Activated CD4-positive, CD25-positive, alpha-beta regulatory T cell treated with anti-CD3 and anti-CD28 coated beads, Interleukin-2, amount 50 U/mL, for 24 hours (primary cell): Measurements from ENCODE around the gene SCLY.

ENCODE experiments used
- ATAC-seq, 2 donors: fragments of 150-1000 bp; cut with Tn5 transposase; one replicate each; pipeline ENCODE4 v1.10.0; 2021; ENCODE audit warnings: mild to moderate bottlenecking in 1 of 2, moderate library complexity in 1 of 2

SCLY gene

DNA sequence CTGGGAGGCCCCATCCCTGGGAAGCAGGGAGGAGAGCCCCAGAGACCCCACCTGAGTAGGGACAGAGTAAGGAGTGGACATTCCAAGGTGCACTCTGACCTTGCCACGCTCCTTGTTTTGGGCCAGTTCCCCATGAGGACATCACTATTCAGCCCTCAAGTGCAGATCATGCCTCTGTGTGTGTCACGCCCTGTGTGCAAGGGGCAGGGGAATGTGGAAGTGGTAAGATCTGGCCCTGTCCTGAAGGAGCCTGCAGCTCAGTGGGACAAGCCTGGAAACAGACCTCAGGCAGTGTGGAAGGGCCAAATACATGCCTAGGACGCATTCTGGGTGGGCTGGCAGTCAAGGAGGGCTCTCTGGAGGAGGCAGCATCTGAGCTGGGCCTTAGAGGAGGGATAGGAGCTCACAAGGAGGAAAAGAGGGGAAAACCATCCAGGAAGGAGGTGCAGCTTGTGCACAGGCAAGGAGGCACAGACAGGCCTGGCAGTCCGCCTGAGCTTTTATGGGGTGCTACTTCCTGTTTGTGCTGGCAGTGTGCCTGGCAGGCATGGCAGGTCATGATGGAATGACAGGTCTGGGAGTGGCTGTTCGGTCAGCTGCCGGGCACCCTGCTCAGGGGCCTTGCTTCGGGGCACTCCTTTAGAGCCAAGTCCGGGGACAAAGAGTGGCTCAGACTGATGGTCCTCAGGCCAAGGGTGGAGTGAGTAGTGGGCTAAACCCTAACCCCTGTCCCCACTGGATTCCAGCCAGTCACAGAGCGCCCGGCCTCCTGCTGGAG lies 80.9 kb downstream of the SCLY start:
- no peak for ATAC-seq

DNA sequence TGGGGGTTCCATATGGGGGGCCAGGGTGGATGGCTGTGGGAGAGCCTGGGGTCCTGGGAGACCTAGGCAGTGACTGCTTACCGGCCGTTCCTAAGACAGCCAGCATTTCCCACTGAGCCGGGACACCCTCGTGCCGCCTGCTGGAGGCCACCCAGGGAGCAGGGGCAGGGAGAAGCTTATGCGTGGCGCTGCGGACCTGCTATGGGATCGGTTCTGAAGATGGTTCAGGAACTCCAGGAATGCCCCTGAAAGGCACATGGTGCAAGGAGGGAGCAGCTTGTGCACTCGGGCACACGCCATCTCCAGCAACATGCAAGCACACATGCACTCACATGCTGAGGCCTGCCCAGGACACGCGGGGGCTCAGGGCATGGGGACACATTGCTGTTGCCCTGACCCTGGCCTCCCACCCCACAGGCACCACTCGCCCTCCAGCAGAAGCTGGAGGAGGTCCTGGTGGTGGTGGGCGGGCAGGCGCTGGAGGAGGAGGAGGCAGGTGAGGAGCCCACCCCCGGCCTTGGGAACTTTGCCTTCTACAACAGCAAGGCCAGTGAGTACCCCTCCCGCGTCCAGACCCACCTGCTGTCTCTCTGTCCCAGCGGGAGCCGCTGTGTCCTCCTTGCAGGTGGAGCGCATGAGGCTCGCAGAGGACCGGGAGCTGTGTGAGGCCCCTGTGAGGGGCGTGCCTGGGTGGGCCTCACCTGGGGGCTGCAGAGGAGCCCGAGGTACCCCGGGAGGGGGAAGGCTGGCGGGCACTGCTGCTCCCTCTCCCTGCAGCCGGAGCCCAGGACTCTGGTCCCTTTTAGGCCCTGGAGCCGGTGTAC lies 81.8 kb downstream of the SCLY start:
- ATAC-seq, result no peak

DNA sequence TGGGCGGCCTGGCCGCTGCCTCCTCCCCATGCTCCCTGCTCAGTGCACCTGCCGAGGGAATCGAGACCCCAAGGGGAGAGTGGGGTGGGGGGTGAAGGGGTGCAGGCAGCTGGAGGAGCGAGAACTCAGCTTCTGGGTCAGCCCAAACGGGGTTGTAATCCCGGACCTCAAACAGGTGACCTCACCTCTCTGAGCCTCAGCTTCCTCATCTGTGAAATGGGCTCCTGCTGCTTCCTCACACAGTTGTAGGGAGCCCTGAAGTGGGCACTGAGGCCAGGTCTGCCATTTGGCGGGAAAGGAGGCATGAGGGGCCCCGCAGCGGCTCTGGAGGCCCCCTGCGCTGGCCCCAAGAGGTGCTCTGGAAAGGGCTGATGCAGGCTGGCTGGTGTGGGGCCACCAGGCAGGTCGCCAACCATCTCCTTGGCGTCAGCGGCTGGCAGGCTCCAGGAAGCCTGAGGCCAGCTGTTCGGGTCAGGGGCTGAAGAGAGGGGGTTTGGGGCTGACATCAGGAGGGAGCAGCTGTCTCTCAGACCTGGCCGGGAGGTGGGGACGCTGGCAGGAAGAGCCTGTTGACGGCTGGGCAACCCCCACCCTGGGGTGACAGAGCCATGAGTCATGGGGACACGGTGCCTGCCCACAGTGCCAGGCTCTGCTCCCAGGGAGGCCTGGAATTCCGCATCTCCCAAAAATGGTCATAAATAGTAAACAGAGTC lies 82.6 kb downstream of the SCLY start:
- no peak for ATAC-seq

DNA sequence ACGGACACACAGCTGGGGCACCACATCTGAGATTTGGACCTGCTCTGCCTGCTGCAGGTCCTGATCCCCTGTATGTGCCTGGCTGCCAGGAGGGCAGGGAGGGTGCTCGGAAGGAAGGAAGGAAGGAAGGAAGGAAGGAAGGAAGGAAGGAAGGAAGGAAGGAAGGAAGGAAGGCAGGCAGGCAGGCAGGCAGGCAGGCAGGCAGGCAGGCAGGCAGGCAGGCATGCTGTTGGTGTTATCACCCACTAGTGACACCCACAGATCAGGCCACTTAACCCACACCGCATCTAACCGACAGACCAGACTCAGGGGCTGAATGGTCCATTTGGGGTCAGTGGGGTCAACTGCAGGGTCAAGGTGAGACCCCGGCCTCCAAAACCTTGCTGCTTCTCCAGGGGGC lies 83.5 kb downstream of the SCLY start:
- no peak for ATAC-seq

DNA sequence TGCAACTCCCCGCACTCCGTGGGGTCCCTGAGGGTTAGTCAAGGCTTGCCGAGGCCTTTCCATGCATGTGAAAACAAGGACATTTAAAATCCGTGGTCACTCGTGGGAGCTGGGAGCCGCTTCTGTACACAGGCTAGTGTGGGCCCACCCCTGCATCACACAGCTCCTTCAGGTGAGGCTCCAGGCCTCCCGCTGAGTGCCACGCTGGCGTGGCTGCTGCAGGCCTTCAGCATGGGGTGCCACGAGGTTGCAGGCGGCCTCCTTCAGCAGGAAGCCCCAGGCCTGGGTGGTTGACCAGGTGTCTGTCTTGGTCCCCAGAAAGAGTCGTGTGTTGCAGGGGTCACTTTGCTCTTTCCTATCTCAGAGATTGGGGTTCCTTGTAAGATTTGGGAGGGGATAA lies 84.2 kb downstream of the SCLY start:
- no peak for ATAC-seq

DNA sequence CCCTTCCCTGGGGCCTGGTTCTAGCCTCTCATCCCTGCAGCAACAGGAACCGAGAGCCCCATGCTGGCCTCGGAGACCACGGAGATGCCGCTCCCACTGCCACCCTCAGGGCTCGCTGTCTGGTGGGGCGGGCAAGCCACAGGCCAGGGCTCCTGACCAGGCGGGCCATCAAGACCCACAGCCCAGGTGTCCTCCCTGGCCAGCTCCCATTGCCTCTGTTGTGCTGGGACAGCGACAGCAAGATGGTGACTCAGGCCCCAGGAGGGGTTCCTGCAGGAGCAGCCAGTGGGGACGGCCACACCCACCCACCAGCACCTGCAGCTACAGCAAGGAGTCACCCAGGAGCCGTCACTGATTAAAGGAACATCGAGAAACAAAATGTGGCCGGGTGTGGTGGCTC lies 85.0 kb downstream of the SCLY start:
- ATAC-seq, result no peak

DNA sequence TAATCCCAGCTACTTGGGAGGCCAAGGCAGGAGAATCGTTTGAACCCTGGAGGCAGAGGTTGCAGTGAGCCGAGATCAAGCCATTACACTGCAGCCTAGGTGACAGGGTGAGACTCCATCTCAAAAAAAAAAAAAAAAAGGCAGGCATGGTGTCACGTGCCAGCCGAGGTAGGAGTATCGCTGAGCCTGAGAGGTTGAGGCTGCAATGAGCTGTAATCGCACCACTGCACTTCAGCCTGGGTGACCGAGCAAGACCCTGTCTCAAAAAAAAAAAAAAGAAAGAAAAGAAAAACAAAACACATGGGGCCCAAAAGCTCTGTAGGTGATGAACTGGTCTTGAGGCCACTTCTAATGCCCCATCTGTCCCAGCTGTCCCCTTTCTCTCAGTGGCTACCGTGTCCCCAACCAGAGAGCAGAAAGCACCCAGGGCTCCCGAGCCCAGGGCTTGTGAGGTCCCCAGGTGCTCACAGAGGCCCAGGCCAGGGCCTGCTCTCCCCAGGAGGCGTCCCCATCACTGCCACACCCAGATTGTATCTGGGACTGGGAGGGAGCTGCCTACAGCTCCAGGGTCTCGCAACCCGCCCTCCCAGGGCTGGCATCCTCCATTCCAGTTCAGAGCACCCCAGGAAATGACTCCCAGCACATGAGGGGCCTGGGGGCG lies 86.2 kb downstream of the SCLY start:
- ATAC-seq, result no peak

DNA sequence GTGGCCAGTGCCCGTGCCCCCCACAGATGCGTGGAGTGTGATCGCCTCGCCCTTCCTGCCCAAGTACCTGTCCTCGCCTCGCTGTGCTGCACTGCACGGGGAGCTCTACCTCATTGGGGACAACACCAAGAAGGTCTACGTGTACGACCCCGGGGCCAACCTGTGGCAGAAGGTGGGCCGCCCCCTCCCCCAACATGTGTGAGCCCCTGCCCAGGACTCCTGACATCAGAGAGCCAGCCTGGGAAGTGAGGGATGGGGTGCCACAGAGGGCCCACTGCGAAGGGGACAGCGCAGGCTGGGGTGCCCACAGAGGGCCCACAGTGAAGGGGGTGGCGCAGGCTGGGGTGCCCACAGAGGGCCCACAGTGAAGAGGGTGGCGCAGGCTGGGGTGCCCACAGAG lies 88.2 kb downstream of the SCLY start:
- no peak for ATAC-seq
